Measurements from ENCODE around the gene ZZZ3. TPM values are rescaled to one million over a fixed set of nuclear protein-coding genes. Genes with fewer than 3 reads are reported as not detected.

Gene ZZZ3
- total RNA-seq, 4 donors from 2014 or later = 46.9 to 60.6 (median 55.0) TPM

GRCh38 chr1:77664939-77665516, 17.4 kb downstream of the ZZZ3 start:
- Histone ChIP-seq H3K27me3 (no peaks in the 10 kb centered on the region), H3K36me3 (no peaks in the 10 kb centered on the region), H3K9me3 (no peaks in the 10 kb centered on the region), H3K4me3 (no peak overlapping the region), H3K4me1 (peaks cover 6 to 54% (median 31%) of the 10 kb centered on the region in 4 donors), H3K27ac (replicated peaks in 1 of 4) (no peak overlapping the region)
- 65% methylated on average over 3 of the region's 3 CpGs for WGBS
- TF ChIP-seq POLR2A (IDR thresholded peaks at IDR 0.05; ENCODE audit: low read depth) (no peak), POLR2AphosphoS5 (IDR thresholded peaks at IDR 0.05) (no peak), EP300 (IDR thresholded peaks at IDR 0.05) (no peak)
- TF ChIP-seq, protein P1, sequence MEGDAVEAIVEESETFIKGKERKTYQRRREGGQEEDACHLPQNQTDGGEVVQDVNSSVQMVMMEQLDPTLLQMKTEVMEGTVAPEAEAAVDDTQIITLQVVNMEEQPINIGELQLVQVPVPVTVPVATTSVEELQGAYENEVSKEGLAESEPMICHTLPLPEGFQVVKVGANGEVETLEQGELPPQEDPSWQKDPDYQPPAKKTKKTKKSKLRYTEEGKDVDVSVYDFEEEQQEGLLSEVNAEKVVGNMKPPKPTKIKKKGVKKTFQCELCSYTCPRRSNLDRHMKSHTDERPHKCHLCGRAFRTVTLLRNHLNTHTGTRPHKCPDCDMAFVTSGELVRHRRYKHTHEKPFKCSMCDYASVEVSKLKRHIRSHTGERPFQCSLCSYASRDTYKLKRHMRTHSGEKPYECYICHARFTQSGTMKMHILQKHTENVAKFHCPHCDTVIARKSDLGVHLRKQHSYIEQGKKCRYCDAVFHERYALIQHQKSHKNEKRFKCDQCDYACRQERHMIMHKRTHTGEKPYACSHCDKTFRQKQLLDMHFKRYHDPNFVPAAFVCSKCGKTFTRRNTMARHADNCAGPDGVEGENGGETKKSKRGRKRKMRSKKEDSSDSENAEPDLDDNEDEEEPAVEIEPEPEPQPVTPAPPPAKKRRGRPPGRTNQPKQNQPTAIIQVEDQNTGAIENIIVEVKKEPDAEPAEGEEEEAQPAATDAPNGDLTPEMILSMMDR (IDR thresholded peaks at IDR 0.05) = no peak
- no peak for DNase-seq (ENCODE audit: extremely low spot score)
- intact Hi-C loops (cut with DNase I) = no loop called here

DNA sequence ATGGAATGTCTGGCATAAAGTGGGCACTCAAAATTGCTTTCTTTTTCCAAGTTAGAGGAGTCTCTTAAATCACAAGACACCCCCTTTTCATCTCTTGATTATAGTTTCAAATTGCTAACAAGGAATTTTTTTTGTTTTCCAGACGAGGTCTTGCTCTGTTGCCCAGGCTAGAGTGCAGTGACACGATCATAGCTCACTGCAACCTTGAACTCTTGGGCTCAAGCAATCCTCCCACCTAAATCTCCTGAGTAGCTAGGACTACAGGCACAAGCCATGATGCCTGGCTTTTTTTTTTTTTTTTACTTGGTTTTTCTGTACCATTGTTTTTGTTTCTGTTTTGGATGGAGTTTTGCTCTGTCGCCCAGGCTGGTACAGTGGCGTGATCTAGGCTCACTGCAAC, 20.8 kb downstream of the ZZZ3 start:
- TF ChIP-seq, protein P1 (IDR thresholded peaks at IDR 0.05) = no peak
- TF ChIP-seq POLR2AphosphoS5 (IDR thresholded peaks at IDR 0.05) = no peak
- no peak for TF ChIP-seq POLR2A (IDR thresholded peaks at IDR 0.05; ENCODE audit: low read depth)
- TF ChIP-seq EP300 (IDR thresholded peaks at IDR 0.05) = no peak
- H3K27ac ChIP-seq (replicated peaks in 1 of 4) = no peak overlapping the region
- intact Hi-C loops (cut with DNase I) = no loop called here
- H3K36me3 ChIP-seq = no peaks in the 10 kb centered on the region
- H3K4me1 ChIP-seq = peaks cover 6 to 33% (median 23%) of the 10 kb centered on the region in 4 donors
- WGBS = 92% methylated on average over 4 of the region's 4 CpGs
- no peak for DNase-seq (ENCODE audit: extremely low spot score)
- no peaks in the 10 kb centered on the region for H3K27me3 ChIP-seq
- H3K9me3 ChIP-seq = no peaks in the 10 kb centered on the region
- no peak overlapping the region for H3K4me3 ChIP-seq

GRCh38 chr1:77659879-77660593, 22.4 kb downstream of the ZZZ3 start:
- no peak for TF ChIP-seq POLR2AphosphoS5 (IDR thresholded peaks at IDR 0.05)
- TF ChIP-seq, protein P1 (IDR thresholded peaks at IDR 0.05) = no peak
- no peak for TF ChIP-seq POLR2A (IDR thresholded peaks at IDR 0.05; ENCODE audit: low read depth)
- TF ChIP-seq EP300 (IDR thresholded peaks at IDR 0.05) = no peak
- H3K27me3 ChIP-seq = no peaks in the 10 kb centered on the region
- intact Hi-C loops (cut with DNase I) = no loop called here
- H3K4me3 ChIP-seq = no peak overlapping the region
- H3K4me1 ChIP-seq = peaks cover 3 to 19% (median 11%) of the 10 kb centered on the region in 4 donors
- no peak for DNase-seq (ENCODE audit: extremely low spot score)
- no peaks in the 10 kb centered on the region for H3K9me3 ChIP-seq
- WGBS = 95% methylated on average over 4 of the region's 4 CpGs
- H3K36me3 ChIP-seq = no peaks in the 10 kb centered on the region
- H3K27ac ChIP-seq (replicated peaks in 1 of 4) = no peak overlapping the region

GRCh38 chr1:77658271-77658670, 24.2 kb downstream of the ZZZ3 start:
- Histone ChIP-seq H3K4me3 (no peak overlapping the region), H3K36me3 (no peaks in the 10 kb centered on the region), H3K9me3 (no peaks in the 10 kb centered on the region), H3K27me3 (no peaks in the 10 kb centered on the region), H3K4me1 (peaks cover 0 to 5% (median 0%) of the 10 kb centered on the region in 4 donors), H3K27ac (replicated peaks in 1 of 4) (no peak overlapping the region)
- WGBS = 95% methylated on average over 6 of the region's 6 CpGs
- TF ChIP-seq POLR2AphosphoS5 (IDR thresholded peaks at IDR 0.05) = no peak
- TF ChIP-seq EP300 (IDR thresholded peaks at IDR 0.05) = no peak
- no peak for TF ChIP-seq POLR2A (IDR thresholded peaks at IDR 0.05; ENCODE audit: low read depth)
- TF ChIP-seq, protein P1 (IDR thresholded peaks at IDR 0.05) = no peak
- DNase-seq (ENCODE audit: extremely low spot score) = no peak
- intact Hi-C loops (cut with DNase I) = no loop called here
